ENCODE results near the gene CLNK. TPM values are rescaled to one million over a fixed set of nuclear protein-coding genes. Genes with fewer than 3 reads are reported as not detected.

Gene CLNK
- total and polyA plus RNA-seq, 10 donors: 0.39 to 2.8 (median 1.3) TPM

- H3K27ac ChIP-seq: no peak overlapping the region
- no peaks in the 10 kb centered on the region for H3K9me3 ChIP-seq
- intact Hi-C loops (cut with DNase I; ENCODE audit: low total_unique reads): no loop called here
- H3K36me3 ChIP-seq: no peaks in the 10 kb centered on the region
- peaks cover 0 to 5% (median 0%) of the 10 kb centered on the region in 6 donors for H3K4me1 ChIP-seq
- 82 to 89% (median 85%) methylated on average over 6 of the region's 6 CpGs for WGBS, 5 donors
- TF ChIP-seq CTCF (IDR thresholded peaks at IDR 0.05 in 8 of 11, conservative IDR thresholded peaks at IDR 0.05 in 3 of 11) (no peak), POLR2A (IDR thresholded peaks at IDR 0.05) (no peak), POLR2AphosphoS5 (IDR thresholded peaks at IDR 0.05) (no peak)
- no peaks in the 10 kb centered on the region for H3K27me3 ChIP-seq (replicated peaks in 1 of 7)
- DNase-seq: no peak
- no peak overlapping the region for H3K4me3 ChIP-seq
These were observed 25.3 kb downstream of the CLNK start for GRCh38 chr4:10659251-10659650.

- Histone ChIP-seq H3K4me3 (no peak overlapping the region), H3K27me3 (replicated peaks in 1 of 7) (no peaks in the 10 kb centered on the region), H3K9me3 (peaks cover 0 to 4% (median 0%) of the 10 kb centered on the region in 8 donors), H3K27ac (no peak overlapping the region), H3K4me1 (peaks cover 0 to 5% (median 0%) of the 10 kb centered on the region in 6 donors), H3K36me3 (no peaks in the 10 kb centered on the region)
- intact Hi-C loops (cut with DNase I; ENCODE audit: low total_unique reads): no loop called here
- no peak for DNase-seq
- TF ChIP-seq POLR2A (IDR thresholded peaks at IDR 0.05): no peak
- no peak for TF ChIP-seq CTCF (IDR thresholded peaks at IDR 0.05 in 8 of 11, conservative IDR thresholded peaks at IDR 0.05 in 3 of 11)
- no peak for TF ChIP-seq POLR2AphosphoS5 (IDR thresholded peaks at IDR 0.05)
- 73 to 84% (median 79%) methylated on average over 2 of the region's 2 CpGs for WGBS, 5 donors
These were observed 27.6 kb downstream of the CLNK start for GRCh38 chr4:10656988-10657387.

- DNase-seq: no peak
- no peak overlapping the region for H3K27ac ChIP-seq
- 86 to 99% (median 90%) methylated on average over 3 of the region's 3 CpGs for WGBS, 5 donors
- H3K9me3 ChIP-seq: peaks cover 0 to 4% (median 0%) of the 10 kb centered on the region in 8 donors
- intact Hi-C loops (cut with DNase I; ENCODE audit: low total_unique reads): no loop called here
- H3K27me3 ChIP-seq (replicated peaks in 1 of 7): no peaks in the 10 kb centered on the region
- no peak overlapping the region for H3K4me3 ChIP-seq
- TF ChIP-seq POLR2AphosphoS5 (IDR thresholded peaks at IDR 0.05) (no peak), POLR2A (IDR thresholded peaks at IDR 0.05) (no peak), CTCF (IDR thresholded peaks at IDR 0.05 in 8 of 11, conservative IDR thresholded peaks at IDR 0.05 in 3 of 11) (no peak)
- H3K4me1 ChIP-seq: peaks cover 0 to 5% (median 0%) of the 10 kb centered on the region in 6 donors
- H3K36me3 ChIP-seq: no peaks in the 10 kb centered on the region
These were observed 28.1 kb downstream of the CLNK start for GRCh38 chr4:10656420-10656819.

- DNase-seq: no peak
- 65 to 78% (median 76%) methylated on average over 6 of the region's 6 CpGs for WGBS, 5 donors
- peaks cover 0 to 4% (median 0%) of the 10 kb centered on the region in 8 donors for H3K9me3 ChIP-seq
- TF ChIP-seq CTCF (IDR thresholded peaks at IDR 0.05 in 8 of 11, conservative IDR thresholded peaks at IDR 0.05 in 3 of 11): no peak
- TF ChIP-seq POLR2A (IDR thresholded peaks at IDR 0.05): no peak
- TF ChIP-seq POLR2AphosphoS5 (IDR thresholded peaks at IDR 0.05): no peak
- H3K27ac ChIP-seq: no peak overlapping the region
- H3K4me1 ChIP-seq: peaks cover 0 to 5% (median 0%) of the 10 kb centered on the region in 6 donors
- no peaks in the 10 kb centered on the region for H3K27me3 ChIP-seq (replicated peaks in 1 of 7)
- H3K4me3 ChIP-seq: no peak overlapping the region
- intact Hi-C loops (cut with DNase I; ENCODE audit: low total_unique reads): no loop called here
- H3K36me3 ChIP-seq: no peaks in the 10 kb centered on the region
These were observed 28.6 kb downstream of the CLNK start for GRCh38 chr4:10655968-10656367.
